MCF 10A (cell line): ENCODE measurements around the gene P2RX6. TPM values are rescaled to one million over a fixed set of nuclear protein-coding genes. Genes with fewer than 3 reads are reported as not detected.

Experiments
- BruUV-seq: library from RNA; stranded (reverse); fragments of 400-500 nt; replicated peaks from 2 replicates; lab custom pipeline; 2021; lab: Mats Ljungman, UMichigan
- CTCF ChIA-PET: fragments of 300-600 bp; sonication (Branson Sonifier 250); formaldehyde crosslinking; extraction: SDS; loops from one replicate; lab custom pipeline; 2021; ENCODE audit warnings: antibody characterized with exemption, inconsistent platforms; lab: Yijun Ruan, JAX
- POLR2A ChIA-PET: fragments of 300-600, 350-650 bp; sonication (Branson Sonifier 250); formaldehyde crosslinking; extraction: SDS; loops from one replicate; lab custom pipeline; 2020; ENCODE audit warnings: antibody characterized with exemption, inconsistent platforms; lab: Yijun Ruan, JAX
- DNase-seq: peaks from one replicate; pipeline ENCODE4 v3.0.0-alpha.2; 2018; ENCODE audit not compliant: unreplicated experiment
- H3K27ac Mint-ChIP-seq: one replicate; pipeline ENCODE4 v1.8.0; 2022; ENCODE audit warnings: mild to moderate bottlenecking, low read depth, mixed read lengths; ENCODE audit not compliant: unreplicated experiment
- H3K27me3 Mint-ChIP-seq: one replicate; pipeline ENCODE4 v1.8.0; 2022; ENCODE audit warnings: mixed read lengths; ENCODE audit not compliant: insufficient read depth, unreplicated experiment
- H3K36me3 Mint-ChIP-seq: one replicate; pipeline ENCODE4 v1.8.0; 2022; ENCODE audit warnings: mild to moderate bottlenecking, moderate library complexity, mixed read lengths; ENCODE audit not compliant: insufficient read depth, unreplicated experiment
- H3K4me1 Mint-ChIP-seq: one replicate; pipeline ENCODE4 v1.8.0; 2022; ENCODE audit warnings: mixed read lengths; ENCODE audit not compliant: insufficient read depth, unreplicated experiment
- H3K4me3 Mint-ChIP-seq: one replicate; pipeline ENCODE4 v1.8.0; 2022; ENCODE audit warnings: mild to moderate bottlenecking, moderate library complexity, mixed read lengths; ENCODE audit not compliant: unreplicated experiment
- H3K9me3 Mint-ChIP-seq: one replicate; pipeline ENCODE4 v1.8.0; 2022; ENCODE audit warnings: mixed read lengths; ENCODE audit not compliant: unreplicated experiment
- intact Hi-C: fragments of 100-400 bp; cut with micrococcal nuclease; formaldehyde crosslinking; loops from 2 replicates; pipeline ENCODE4 v1.14.1; 2022
- total RNA-seq: library from RNA; stranded (reverse); gene quantifications from 2 replicates; pipeline ENCODE4 v1.2.3, GENCODE V29; 2022
- TF ChIP-seq, protein P1 (sequence below): fragments of 200-600 bp; IDR thresholded peaks from one replicate; pipeline ENCODE4 v1.8.0; 2022; ENCODE audit warnings: antibody characterized with exemption, mild to moderate bottlenecking; ENCODE audit not compliant: unreplicated experiment

P2RX6 gene
- total RNA-seq, 1 experiment from 2014 or later: 0.19 TPM

DNA sequence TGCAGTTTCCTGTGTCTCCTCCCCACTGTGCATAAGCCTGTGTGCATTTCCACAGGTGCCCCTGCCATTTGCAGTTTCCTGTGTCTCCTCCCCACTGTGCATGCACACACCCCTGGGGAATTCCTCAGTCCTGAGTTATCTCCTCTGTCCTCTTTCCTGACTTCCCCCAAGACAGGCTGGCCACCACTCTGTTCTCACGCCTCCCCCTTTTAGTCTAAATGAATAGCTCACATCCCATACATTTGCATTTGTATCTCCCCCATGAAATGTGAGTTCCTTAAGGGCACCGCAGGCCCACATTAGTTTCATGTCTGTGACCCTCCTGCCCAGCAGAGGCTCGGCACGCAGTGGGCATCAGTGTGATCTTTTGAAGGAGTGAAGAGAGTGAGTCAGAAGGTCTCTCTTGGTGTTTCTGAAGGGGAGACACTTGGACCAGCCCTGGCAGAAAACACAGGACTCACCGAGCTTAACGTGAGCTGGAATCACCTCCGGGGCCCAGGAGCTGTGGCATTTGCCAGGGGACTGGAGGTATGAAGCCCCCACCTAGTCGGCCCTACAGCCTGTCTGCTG is 37.0 kb downstream of the P2RX6 start:
- Mint-ChIP-seq H3K4me3 (no peak overlapping the region), H3K9me3 (no peaks in the 10 kb centered on the region), H3K4me1 (peaks cover 14% of the 10 kb centered on the region), H3K36me3 (no peaks in the 10 kb centered on the region), H3K27me3 (no peaks in the 10 kb centered on the region), H3K27ac (no peak overlapping the region)
- CTCF ChIA-PET: no interaction called here
- BruUV-seq: no TSS peak
- intact Hi-C loops: no loop called here
- DNase-seq: no peak
- TF ChIP-seq, protein P1, sequence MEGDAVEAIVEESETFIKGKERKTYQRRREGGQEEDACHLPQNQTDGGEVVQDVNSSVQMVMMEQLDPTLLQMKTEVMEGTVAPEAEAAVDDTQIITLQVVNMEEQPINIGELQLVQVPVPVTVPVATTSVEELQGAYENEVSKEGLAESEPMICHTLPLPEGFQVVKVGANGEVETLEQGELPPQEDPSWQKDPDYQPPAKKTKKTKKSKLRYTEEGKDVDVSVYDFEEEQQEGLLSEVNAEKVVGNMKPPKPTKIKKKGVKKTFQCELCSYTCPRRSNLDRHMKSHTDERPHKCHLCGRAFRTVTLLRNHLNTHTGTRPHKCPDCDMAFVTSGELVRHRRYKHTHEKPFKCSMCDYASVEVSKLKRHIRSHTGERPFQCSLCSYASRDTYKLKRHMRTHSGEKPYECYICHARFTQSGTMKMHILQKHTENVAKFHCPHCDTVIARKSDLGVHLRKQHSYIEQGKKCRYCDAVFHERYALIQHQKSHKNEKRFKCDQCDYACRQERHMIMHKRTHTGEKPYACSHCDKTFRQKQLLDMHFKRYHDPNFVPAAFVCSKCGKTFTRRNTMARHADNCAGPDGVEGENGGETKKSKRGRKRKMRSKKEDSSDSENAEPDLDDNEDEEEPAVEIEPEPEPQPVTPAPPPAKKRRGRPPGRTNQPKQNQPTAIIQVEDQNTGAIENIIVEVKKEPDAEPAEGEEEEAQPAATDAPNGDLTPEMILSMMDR: no peak
- POLR2A ChIA-PET: no interaction called here

DNA sequence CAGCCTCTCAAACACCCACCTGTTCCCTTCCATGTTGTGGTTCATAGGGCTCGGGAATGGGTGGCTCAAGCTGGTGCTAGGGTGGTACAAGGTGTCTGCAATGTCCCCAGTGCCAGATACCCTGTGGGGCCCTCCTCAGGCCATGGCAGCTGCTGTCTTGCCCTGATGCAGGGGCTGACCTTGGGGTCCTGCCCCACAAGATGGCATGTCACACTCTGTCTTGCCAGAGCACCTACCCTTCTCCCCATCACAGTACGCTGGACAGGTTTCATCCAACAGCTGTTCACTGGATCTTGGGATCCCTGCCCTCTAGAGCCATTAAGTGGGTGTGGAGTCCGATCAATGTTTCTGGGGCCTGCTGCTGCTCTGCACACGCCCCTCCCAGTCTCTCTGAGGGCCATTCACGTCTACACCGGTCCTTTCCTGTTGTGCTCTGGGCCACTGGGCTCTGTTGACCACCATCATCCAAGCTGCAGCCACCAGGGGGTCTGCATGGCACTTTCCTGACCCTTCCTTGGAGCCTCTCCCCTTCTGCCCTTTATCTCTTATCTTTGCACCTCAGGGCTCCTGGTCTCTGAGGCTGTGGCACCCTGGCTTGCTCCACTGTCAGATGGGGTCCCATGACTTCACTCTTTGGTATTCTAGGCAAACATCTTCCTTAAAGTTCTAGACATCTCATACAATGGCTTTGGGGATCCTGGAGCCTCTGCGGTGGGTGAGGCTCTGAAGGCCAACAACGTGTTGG is 37.9 kb downstream of the P2RX6 start:
- TF ChIP-seq, protein P1: no peak
- Mint-ChIP-seq H3K9me3 (no peaks in the 10 kb centered on the region), H3K27me3 (no peaks in the 10 kb centered on the region), H3K4me1 (peaks cover 14% of the 10 kb centered on the region), H3K36me3 (no peaks in the 10 kb centered on the region), H3K4me3 (no peak overlapping the region), H3K27ac (no peak overlapping the region)
- ChIA-PET CTCF (no interaction called here), POLR2A (interaction anchor here (1.1 kb wide), 1 partner anchor 15 kb away, joined by 3 read pairs; no protein-coding TSS in a partner anchor)
- BruUV-seq: no TSS peak
- intact Hi-C loops: no loop called here
- no peak for DNase-seq

DNA sequence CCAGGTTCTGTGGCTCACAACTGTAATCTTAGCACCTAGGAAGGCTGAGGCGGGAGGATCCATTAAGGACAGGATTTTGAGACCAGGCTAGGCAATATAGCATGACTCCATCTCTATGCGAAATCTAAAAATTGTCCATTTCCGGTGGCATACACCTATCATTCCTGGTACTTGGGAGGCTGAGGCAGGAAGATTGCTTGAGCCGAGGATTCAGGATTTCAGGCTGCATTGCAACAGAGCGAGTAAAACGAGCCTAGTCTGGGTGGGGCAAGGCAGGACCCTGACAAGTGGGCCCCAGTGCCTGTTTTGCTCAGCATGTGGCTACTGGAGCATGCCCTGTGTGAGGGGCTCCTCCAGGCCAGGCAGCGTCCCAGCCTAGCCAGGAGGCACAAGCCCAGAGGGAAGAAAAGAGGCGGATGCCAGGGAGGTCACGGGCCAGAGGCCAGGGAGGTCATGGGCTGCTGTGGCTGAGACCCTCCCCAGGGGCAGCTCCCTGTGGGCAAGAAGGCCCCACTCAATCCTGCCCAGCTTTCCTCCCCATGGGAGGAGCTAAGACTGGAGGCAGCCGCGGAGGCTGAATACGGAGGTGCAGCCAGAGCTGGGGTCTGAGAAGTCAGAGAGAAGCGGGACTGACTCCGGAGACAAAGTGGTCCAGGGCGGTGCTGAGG is 39.2 kb downstream of the P2RX6 start:
- Mint-ChIP-seq H3K9me3 (no peaks in the 10 kb centered on the region), H3K27ac (no peak overlapping the region), H3K4me1 (peaks cover 14% of the 10 kb centered on the region), H3K36me3 (no peaks in the 10 kb centered on the region), H3K4me3 (no peak overlapping the region), H3K27me3 (no peaks in the 10 kb centered on the region)
- ChIA-PET CTCF (no interaction called here), POLR2A (no interaction called here)
- intact Hi-C loops: no loop called here
- no TSS peak for BruUV-seq
- no peak for DNase-seq
- TF ChIP-seq, protein P1: no peak
